ENCODE measurements around the gene KASH5.

- TF ChIP-seq FOXP2 (optimal IDR thresholded peaks at IDR 0.05; ENCODE audit: control extremely low read depth, extremely low read length, insufficient read depth) (no peak), POLR2AphosphoS5 (IDR thresholded peaks at IDR 0.05; ENCODE audit: borderline replicate concordance, low read depth, low read length) (no peak), EZH2 (IDR thresholded peaks at IDR 0.05) (no peak)
Observed at GRCh38 chr19:49371184-49371583, 16.9 kb upstream of the KASH5 start.

Data from SK-N-MC (cell line).